Measurements from ENCODE around the gene C5orf63. TPM values are rescaled to one million over a fixed set of nuclear protein-coding genes. Genes with fewer than 3 reads are reported as not detected.
A peak's percentile ranks its signal among the peaks of the same experiment; 100 is the strongest.
"Not testable (repeated sequence)": the region's sequence is repeated elsewhere in the genome, so short reads cannot be mapped to it uniquely, and the experiment has no call there.

C5orf63 gene
- total RNA-seq: 20.4 and 22.5 TPM in 2 replicates

DNA sequence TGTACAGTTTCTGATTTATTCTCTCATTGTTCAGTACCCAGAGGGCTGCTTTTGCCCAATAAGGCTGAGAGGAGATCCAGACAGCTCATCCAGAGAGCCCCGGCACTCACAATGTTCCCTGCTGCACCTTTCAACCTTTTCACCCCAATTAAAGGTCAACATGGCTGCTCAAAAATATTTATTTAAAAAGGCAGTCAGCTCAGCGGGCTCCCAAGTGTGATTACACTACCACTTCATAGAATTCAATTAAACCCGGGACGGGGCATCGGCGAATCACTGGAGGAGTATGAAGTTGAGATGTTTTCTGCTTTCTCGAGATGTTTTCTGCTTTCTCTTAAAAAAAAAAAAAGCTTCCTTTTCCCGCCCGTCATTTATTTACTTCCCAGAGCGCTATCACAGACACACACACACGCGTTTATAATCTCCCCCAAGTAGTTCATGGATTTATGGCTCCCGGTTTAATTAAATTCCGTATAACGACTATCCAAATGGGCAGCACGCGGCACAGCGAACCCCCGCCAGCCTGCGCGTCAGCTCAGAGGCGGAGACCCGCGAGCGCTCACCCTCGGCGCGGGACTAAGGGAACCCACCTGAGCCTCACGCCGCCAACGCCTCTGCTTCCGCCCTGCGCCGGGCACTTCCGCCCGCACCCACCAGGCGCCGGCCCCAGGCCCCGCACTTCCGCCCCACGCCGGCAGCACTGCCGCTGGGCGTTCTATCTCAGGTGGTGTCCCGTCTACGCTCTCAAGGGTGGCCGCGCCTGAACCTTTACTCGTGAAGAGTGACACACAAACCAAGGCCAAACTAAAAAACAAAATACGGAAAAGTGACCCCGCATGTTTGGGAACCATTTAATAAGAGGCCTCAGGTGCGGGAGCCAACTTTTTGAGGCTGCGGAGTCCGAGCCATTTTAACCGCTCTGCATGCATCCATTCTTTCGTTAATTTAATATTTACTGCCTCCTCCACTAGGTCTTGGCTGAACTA, at the start of gene C5orf63:
Gene C5orf63 (minus strand): TSS at position 642 of the 986 bp plus-strand sequence. CDS start 14,507 bp downstream, outside the sequence.
- no peaks in the 10 kb centered on the region for H3K9me3 Mint-ChIP-seq
- ChIA-PET CTCF (interaction anchor here (1.1 kb wide), 1 partner anchor 44 kb away, joined by 4 read pairs; no protein-coding TSS in a partner anchor), POLR2A (interaction anchor here (0.6 to 3.4 kb wide), 15 partner anchors 10 to 472 kb away, joined by 3 to 47 read pairs (median 5); partner anchors contain the start of genes MARCHF3 and PHAX)
- TF ChIP-seq, protein P1, sequence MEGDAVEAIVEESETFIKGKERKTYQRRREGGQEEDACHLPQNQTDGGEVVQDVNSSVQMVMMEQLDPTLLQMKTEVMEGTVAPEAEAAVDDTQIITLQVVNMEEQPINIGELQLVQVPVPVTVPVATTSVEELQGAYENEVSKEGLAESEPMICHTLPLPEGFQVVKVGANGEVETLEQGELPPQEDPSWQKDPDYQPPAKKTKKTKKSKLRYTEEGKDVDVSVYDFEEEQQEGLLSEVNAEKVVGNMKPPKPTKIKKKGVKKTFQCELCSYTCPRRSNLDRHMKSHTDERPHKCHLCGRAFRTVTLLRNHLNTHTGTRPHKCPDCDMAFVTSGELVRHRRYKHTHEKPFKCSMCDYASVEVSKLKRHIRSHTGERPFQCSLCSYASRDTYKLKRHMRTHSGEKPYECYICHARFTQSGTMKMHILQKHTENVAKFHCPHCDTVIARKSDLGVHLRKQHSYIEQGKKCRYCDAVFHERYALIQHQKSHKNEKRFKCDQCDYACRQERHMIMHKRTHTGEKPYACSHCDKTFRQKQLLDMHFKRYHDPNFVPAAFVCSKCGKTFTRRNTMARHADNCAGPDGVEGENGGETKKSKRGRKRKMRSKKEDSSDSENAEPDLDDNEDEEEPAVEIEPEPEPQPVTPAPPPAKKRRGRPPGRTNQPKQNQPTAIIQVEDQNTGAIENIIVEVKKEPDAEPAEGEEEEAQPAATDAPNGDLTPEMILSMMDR (IDR thresholded peaks at IDR 0.05): no peak
- H3K36me3 Mint-ChIP-seq (ENCODE audit: low read depth): peaks cover 30% of the 10 kb centered on the region
- peak within 1 kb of the TSS; percentile 87 for H3K27ac Mint-ChIP-seq
- peaks cover 9% of the 10 kb centered on the region for H3K4me1 Mint-ChIP-seq
- DNase-seq (peak; percentile 77), ATAC-seq (ENCODE audit: low read depth) (peak; percentile 99)
- no peaks in the 10 kb centered on the region for H3K27me3 Mint-ChIP-seq
- intact Hi-C loops (cut with micrococcal nuclease): loop anchor here (1.0 to 5.0 kb wide), 5 partner anchors 43 to 228 kb away; partner anchors contain the start of gene MARCHF3
- H3K4me3 Mint-ChIP-seq: peak within 1 kb of the TSS; percentile 87

DNA sequence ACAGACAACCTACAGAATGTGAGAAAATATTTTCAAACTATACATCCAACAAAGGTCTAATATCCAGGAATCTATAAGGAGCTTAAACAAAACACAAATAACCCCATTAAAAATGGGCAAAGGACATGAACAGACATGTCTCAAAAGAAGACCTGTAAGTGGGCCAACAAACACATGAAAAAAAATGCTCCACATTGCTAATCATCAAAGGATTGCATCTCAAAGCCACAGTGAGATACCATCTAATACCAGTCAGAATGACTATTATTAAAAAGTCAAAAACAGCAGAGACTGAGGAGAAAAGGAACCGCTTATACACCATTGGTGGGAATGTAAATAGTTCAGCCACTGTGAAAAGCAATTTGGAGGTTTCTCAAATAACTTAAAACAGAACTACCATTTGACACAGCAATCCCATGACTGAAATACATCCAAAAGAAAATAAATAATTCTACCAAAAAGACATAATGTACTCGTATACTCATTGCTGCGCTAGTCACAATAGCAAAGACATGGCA, 39.1 kb upstream of the C5orf63 start:
- H3K9me3 Mint-ChIP-seq: peaks cover 3% of the 10 kb centered on the region
- POLR2A ChIA-PET: no interaction called here
- intact Hi-C loops (cut with micrococcal nuclease): no loop called here
- H3K36me3 Mint-ChIP-seq (ENCODE audit: low read depth): no peaks in the 10 kb centered on the region
- TF ChIP-seq, protein P1 (IDR thresholded peaks at IDR 0.05): no peak
- ATAC-seq (ENCODE audit: low read depth) (no peak), DNase-seq (no peak)
- CTCF ChIA-PET: no interaction called here
- H3K27me3 Mint-ChIP-seq: peaks cover 2% of the 10 kb centered on the region
- no peak overlapping the region for H3K4me3 Mint-ChIP-seq
- peaks cover 8% of the 10 kb centered on the region for H3K4me1 Mint-ChIP-seq
- H3K27ac Mint-ChIP-seq: no peak overlapping the region

DNA sequence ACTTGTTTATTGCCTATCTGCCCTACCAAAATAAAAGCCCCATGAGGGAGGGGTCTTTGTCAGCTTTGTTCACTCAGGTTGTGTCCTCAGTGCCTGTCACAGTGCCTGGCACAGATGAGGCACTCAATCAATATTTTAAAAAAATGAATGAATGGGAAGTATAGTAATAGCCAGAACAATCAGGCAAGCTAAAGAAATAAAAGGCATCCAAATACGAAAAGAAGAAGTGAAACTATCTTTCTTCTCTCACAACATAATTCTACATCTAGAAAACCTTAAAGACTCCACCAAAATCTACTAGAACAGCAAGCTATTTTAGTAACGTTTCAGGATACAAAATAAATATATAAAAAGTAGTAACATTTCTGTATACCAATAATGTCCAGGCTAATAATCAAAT, 37.8 kb upstream of the C5orf63 start:
- Mint-ChIP-seq H3K36me3 (ENCODE audit: low read depth) (no peaks in the 10 kb centered on the region), H3K9me3 (peaks cover 3% of the 10 kb centered on the region), H3K4me3 (no peak overlapping the region), H3K27me3 (peaks cover 4% of the 10 kb centered on the region), H3K27ac (no peak overlapping the region), H3K4me1 (peaks cover 8% of the 10 kb centered on the region)
- ChIA-PET CTCF (no interaction called here), POLR2A (no interaction called here)
- intact Hi-C loops (cut with micrococcal nuclease): no loop called here
- TF ChIP-seq, protein P1 (IDR thresholded peaks at IDR 0.05): no peak
- DNase-seq: no peak
- ATAC-seq (ENCODE audit: low read depth): no peak

DNA sequence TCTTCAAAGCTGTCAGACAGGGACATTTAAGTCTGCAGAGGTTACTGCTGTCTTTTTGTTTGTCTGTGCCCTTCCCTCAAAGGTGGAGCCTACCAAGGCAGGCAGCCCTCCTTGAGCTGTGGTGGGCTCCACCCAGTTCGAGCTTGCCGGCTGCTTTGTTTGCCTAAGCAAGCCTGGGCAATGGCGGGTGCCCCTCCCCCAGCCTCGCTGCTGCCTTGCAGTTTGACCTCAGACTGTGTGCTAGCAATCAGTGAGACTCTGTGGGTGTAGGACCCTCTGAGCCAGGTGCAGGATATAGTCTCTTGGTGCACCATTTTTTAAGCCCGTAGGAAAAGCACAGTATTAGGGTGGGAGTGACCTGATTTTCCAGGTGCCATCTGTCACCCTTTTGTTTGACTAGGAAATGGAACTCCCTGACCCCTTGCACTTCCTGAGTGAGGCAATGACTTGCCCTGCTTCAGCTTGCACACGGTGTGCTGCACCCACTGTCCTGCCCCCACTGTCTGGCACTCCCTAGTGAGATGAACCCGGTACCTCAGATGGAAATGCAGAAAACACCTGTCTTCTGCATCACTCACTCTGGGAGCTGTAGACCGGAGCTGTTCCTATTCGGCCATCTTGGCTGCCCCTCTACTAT, 35.4 kb upstream of the C5orf63 start:
- ATAC-seq (ENCODE audit: low read depth); H3K36me3 Mint-ChIP-seq (ENCODE audit: low read depth); H3K4me3 Mint-ChIP-seq; CTCF ChIA-PET; H3K4me1 Mint-ChIP-seq; POLR2A ChIA-PET; DNase-seq; intact Hi-C loops (cut with micrococcal nuclease); H3K9me3 Mint-ChIP-seq; H3K27me3 Mint-ChIP-seq; H3K27ac Mint-ChIP-seq: not testable (repeated sequence)

DNA sequence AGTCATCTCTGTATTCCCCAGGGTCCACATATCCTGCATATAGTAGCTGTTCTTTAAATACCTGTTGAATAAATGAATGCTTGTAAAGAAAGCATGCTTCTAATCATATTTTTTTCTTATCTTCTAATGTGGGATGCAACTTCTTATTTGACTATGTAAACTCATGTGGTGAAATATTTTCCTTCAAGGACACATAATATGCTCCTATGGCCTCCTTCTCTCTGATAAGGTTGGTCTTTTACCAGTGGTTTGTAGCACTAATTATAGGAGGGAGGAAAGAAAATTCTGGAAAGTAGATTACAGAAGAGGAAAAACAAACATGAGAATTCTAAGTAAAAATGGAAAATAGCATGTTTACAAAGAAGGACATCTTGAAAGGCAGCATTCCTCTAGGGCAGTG, 28.6 kb upstream of the C5orf63 start:
- H3K27me3 Mint-ChIP-seq: peaks cover 4% of the 10 kb centered on the region
- ChIA-PET CTCF (no interaction called here), POLR2A (no interaction called here)
- DNase-seq (no peak), ATAC-seq (ENCODE audit: low read depth) (no peak)
- H3K4me1 Mint-ChIP-seq: no peaks in the 10 kb centered on the region
- H3K36me3 Mint-ChIP-seq (ENCODE audit: low read depth): no peaks in the 10 kb centered on the region
- H3K4me3 Mint-ChIP-seq: no peak overlapping the region
- TF ChIP-seq, protein P1 (IDR thresholded peaks at IDR 0.05): no peak
- intact Hi-C loops (cut with micrococcal nuclease): no loop called here
- H3K9me3 Mint-ChIP-seq: no peaks in the 10 kb centered on the region
- no peak overlapping the region for H3K27ac Mint-ChIP-seq

All from activated B cell treated with CpG ODN at 0.5 μM for 24 hours (primary cell).